ENCODE measurements around the gene PER3. TPM values are rescaled to one million over a fixed set of nuclear protein-coding genes. Genes with fewer than 3 reads are reported as not detected.

The PER3 gene
- total RNA-seq, result 7.2 and 9.0 TPM in 2 replicates
- polyA plus RNA-seq (2012), result 7.2 TPM

DNA sequence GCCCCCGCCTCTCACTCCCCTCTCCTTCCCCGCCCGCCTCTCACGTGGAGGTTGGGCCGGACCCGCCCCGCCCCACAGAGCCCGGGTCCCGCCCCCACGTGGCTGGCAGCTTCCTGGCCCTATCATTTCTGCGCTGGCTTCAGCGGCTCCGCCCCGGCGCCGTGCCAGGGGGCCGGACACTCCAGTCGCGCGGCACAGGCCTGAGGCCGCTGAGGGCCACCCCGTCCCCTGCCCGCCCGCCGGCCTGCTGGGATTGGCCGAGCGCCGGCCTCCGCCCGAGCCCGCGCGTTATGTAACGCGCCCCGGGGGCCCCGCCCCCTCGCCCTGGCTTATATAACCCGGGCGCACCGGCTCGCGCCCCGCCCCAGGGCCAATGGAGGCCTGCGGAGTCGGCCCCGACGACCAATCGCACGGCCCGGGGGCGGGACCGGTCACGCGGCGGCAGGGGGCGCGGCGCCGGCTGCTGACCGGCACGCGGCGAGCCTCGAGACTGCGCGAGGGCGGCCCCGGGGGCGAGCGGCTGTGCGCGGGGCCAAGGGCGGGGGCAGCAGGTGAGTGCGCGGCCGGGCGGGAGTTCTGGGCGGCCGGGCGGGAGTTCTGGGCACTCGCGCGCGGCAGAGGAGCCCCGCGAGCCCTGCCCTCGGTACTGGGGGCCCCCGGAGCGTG lies at the start of gene PER3:
PER3 (plus strand) TSS at position 466 of the 666 bp plus-strand sequence. CDS start 587 bp downstream, outside the sequence.
- DNase-seq (ENCODE audit: low read depth), result peak; percentile 97

DNA sequence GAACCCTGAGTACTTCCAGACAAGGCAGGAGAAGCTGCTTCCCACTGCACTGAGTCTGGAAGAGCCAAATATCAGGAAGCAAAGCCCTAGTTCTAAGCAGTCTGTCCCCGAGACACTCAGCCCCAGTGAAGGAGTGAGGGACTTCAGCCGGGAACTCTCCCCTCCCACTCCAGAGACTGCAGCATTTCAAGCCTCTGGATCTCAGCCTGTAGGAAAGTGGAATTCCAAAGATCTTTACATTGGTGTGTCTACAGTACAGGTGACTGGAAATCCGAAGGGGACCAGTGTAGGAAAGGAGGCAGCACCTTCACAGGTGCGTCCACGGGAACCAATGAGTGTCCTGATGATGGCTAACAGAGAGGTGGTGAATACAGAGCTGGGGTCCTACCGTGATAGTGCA lies 46.0 kb upstream of the PER3 start:
- DNase-seq (ENCODE audit: low read depth), result no peak

DNA sequence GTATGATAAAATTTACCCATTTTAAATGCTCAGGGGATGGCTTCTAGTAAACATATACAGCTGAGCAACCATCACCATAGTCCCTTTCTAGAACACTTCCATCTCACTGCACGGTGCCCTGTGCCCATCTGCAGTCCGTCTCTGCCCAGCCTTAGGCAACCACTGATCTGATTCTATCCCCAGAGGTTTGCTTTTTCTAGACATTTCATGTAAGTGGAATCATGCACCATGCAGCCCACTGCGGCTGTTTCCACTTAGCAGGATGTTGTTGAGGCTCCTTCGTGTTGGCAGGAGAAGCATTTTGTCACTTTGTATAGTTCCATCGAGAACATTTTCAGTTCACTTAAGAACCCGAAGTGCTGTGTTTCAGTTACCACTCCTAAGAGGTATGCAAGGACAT lies 40.7 kb upstream of the PER3 start:
- no peak for DNase-seq (ENCODE audit: low read depth)

- no peak for DNase-seq (ENCODE audit: low read depth)
Observed at GRCh38 chr1:7744882-7745281, 39.2 kb upstream of the PER3 start.

DNA sequence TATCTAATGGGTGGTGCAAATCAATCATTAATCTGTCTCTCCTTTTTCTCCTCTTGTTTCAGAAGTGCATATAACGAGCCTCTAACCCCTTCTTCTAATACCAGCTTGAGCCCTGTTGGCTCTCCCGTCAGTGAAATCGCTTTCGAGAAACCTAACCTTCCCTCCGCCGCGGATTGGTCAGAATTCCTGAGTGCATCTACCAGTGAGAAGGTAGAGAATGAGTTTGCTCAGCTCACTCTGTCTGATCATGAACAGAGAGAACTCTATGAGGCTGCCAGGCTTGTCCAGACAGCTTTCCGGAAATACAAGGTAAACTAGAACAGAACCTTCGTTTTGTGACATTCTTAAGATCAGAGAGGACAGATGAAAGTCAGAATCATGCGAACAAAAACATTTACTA lies 38.3 kb upstream of the PER3 start:
- no peak for DNase-seq (ENCODE audit: low read depth)

- DNase-seq (ENCODE audit: low read depth), result no peak
Observed at GRCh38 chr1:7747605-7748004, 36.5 kb upstream of the PER3 start.

DNA sequence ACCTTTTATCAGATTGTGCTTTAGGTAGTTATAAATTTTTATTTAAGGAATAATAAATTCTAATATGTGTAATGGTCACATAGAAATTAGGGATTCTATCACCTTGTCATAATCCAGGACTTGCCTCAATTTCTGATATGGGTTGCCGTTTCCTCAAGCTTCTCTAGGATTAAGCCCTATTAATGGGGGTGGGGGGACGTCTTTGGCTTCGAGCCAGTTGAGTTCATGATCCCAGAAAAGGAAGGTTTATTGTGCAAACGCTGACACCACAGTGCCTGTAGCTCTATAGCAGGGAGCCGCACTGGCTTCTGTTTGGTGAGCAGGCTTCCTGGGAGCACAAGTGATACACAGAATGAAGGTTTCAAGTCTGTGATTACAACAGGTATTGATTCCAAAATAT lies 35.0 kb upstream of the PER3 start:
- no peak for DNase-seq (ENCODE audit: low read depth)

DNA sequence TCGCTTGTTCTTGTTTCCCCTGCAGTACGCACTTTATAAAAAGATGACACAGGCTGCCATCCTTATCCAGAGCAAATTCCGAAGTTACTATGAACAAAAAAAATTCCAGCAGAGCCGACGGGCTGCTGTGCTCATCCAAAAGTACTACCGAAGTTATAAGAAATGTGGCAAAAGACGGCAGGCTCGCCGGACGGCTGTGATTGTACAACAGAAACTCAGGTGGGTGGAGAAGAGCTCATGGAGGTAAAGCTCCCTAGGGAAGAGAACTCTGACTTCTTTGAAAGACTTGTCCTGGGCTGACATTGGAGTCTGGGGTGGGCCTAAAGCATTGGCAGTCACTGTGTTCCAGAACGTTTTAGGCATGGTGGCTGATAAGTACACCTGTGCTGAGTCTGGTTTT lies 32.9 kb upstream of the PER3 start:
- DNase-seq (ENCODE audit: low read depth), result no peak

DNA sequence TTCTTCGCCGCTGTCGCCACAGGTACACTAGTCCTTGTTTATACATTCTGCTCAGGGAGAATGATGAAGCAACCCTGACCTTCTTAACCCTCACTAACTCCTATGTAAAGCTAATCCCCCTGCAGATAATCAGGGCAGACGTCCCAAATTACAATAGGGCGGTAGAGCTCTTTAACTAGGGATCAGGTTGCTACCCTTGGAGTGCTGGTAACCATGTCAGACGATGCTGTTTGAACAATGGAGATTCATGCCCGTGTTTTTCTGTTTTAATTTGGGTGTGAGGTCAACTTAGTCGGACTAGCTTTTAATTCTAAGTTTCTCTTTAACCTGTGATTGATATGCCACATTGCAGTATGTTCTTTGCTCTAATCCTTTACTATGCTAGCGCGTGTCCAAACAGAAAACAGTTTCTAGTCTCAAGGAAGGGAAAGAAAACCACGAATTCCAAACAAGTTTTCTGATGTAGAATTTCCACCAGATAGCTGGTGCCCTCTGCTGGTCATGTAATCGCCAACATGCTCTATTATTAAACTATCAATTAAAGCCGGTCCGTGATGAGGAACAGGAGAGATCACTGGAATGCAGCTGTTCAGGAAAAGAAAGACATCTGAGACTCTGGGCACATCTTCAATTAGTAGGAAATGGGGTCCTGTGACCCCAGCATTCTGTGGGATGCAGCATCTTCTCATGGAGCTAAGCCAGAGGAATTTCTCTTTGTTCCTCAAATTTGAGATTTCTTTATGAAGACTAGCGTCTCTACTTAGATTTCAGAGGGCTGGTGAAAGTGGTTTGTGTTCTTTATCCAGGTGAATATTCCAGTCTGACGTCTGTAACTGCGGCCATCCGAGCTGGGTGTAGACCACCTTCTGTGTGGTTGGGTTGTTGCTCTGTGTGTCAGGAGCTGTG lies 31.3 kb upstream of the PER3 start:
- DNase-seq (ENCODE audit: low read depth), result peak; percentile 81

DNA sequence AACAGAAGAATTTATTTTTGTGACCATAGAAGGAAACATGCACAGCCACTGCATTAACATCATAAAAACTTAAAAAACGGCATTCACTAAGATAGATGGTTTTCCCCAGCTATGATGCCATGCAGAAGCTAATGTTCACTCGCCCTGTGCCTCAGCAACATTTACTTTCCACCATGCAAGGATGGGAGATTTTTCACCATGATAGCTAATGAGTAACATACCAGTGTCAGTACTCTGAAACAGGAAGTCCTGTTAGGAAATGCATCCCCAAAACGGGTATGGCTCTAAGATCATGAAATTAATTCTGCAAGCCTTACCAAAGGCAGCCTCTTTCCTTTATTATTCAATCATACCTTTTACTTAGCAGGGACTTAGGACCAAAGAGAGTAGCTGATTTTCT lies 30.4 kb upstream of the PER3 start:
- DNase-seq (ENCODE audit: low read depth), result no peak

- DNase-seq (ENCODE audit: low read depth), result no peak
Observed at GRCh38 chr1:7754234-7754633, 29.9 kb upstream of the PER3 start.

- peak; percentile 9 for DNase-seq (ENCODE audit: low read depth)
Observed at GRCh38 chr1:7755448-7755847, 28.6 kb upstream of the PER3 start.

DNA sequence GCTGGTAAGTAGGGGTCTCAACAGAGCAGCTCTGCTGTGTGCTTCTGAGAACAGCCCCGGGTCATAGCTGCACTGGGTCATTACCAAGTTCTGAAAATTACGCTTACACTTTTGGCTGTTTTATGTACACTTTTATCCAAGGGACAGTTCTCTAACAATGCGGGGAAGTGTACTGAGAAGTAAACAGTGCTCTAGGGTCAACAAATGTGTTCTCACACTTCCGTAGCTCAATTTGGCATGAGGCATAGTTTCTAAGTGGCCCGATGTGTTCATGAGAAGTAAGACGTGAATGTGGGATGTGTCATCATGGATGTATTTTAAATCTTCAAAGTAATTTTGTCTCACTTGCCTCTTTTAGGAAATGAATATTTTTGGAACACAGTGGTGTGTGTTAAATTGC lies 23.8 kb upstream of the PER3 start:
- DNase-seq (ENCODE audit: low read depth), result no peak

- DNase-seq (ENCODE audit: low read depth), result no peak
Observed at GRCh38 chr1:7761103-7761502, 23.0 kb upstream of the PER3 start.

GRCh38 chr1:7767176-7767575 lies 16.9 kb upstream of the PER3 start:
- no peak for DNase-seq (ENCODE audit: low read depth)

DNA sequence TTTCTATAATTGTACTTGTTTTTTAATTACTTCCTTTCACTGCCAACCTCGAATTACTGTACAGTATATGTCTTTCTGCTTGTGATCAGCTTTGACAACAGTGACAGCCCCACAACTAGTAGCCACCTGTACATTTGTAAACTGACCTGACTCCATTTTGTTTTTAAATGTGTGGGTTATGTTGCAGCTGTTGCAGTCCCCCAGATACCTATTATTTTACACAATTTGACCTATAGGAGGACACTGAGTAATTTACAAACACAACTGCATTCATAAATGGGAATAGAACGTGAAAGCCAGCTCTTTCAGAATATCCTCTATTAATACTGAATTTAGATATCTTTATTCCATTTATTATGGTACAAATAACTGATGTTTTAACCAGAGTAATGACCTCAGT lies 15.5 kb upstream of the PER3 start:
- no peak for DNase-seq (ENCODE audit: low read depth)

DNA sequence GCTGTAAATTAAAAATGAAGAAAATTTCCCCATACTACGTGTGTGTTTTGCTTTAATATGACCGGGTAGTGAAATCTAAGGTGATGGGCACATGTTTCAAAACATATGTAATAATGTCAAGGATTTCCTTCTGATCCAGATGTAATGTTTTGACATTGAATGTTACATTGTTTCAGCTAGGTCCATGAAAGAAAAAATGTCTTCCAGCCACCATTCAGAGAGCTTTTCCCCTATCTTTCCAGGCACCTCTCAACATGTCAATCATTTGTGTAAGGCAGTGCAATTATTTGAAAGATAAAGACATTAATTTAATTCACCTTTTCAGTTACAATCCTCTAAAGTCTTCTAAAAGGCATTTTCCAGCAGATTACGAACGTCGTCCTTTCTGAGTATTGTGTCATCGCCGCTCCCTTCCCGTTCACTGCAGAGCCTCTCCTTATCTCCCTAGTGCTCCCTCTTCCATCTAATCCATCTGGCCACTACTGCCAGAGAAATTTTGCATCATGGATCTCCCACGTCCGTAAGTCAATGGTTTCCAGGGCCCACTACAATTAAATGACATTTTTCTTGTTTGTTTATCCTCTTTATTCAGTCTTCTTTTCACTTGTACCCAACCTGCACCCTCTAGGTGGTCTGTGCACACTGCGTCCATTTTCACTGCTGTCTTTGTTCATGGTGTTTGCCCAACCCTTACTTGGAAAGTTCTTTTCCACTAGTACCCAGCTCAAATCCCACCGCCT lies 14.2 kb upstream of the PER3 start:
- no peak for DNase-seq (ENCODE audit: low read depth)

GRCh38 chr1:7770669-7770996 lies 13.5 kb upstream of the PER3 start:
- DNase-seq (ENCODE audit: low read depth), result no peak

GRCh38 chr1:7770997-7771822 lies 12.9 kb upstream of the PER3 start, which contains the start of gene VAMP3:
Gene VAMP3 (plus strand): TSS chr1:7771296. CDS start chr1:7771384, 88 bp downstream.
- peak; percentile 89 for DNase-seq (ENCODE audit: low read depth)

DNA sequence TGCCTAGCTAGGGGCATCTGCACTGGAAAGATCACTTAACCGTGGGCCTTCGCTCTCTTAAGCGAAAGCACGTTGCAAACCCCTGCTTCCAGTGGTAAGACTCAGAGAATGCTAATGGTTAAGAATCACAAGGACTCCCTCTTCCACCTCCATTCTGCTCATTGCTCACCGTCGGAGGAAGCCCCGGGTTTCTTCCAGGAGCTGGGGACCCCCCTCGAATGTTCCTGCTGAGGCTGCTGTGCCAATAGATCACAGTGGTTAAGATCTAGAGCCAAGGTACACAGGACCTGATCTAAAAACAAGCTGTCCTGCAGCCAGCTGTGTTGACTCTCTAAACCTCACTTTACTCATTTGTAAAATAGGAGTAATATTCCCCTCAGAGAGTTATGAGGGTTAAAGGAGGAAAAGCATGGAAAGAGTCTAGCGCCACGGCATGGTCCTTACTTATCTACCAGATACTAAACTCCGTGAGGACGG lies 12.2 kb upstream of the PER3 start:
- no peak for DNase-seq (ENCODE audit: low read depth)

DNA sequence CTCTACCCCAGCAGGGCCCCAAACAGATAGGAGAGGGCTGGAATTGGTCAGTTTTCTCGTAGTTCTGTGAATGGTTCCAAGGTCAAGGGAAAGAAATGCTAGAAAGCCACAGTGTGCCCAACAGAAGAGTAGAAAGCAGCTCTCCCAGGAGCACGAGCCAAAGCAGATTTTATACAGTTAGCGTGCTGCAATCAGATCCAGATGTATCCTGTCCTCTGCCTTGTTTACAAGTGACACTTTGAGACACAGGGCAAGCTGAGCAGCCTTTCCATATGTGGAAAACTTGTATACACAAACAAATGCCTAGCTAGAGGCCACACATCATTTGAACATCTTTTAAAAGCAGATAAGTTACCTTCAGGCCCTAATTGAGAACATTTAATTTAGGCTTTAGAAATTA lies 6.5 kb upstream of the PER3 start:
- no peak for DNase-seq (ENCODE audit: low read depth)
